Measurements from ENCODE around the gene RPA4.

DNA sequence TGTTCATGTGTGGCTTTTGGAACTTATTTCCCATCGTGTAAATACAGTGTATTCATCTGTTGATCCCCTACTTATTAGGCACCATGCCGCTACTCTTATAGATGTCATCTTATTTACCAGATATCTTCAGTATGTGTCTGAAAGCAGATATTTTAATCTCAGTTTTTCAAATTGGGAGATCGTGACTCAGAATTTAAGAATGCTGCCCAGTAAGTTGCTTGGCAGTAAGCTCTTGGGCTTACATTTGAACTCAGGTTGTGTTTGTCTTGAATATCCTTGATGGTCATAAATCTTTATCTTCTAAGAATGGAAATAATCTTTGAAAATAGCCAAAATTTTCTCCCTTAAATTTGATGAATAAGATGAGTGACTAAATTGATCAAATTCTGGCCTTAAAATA lies 45.9 kb upstream of the RPA4 start:
- TF ChIP-seq, protein P1, sequence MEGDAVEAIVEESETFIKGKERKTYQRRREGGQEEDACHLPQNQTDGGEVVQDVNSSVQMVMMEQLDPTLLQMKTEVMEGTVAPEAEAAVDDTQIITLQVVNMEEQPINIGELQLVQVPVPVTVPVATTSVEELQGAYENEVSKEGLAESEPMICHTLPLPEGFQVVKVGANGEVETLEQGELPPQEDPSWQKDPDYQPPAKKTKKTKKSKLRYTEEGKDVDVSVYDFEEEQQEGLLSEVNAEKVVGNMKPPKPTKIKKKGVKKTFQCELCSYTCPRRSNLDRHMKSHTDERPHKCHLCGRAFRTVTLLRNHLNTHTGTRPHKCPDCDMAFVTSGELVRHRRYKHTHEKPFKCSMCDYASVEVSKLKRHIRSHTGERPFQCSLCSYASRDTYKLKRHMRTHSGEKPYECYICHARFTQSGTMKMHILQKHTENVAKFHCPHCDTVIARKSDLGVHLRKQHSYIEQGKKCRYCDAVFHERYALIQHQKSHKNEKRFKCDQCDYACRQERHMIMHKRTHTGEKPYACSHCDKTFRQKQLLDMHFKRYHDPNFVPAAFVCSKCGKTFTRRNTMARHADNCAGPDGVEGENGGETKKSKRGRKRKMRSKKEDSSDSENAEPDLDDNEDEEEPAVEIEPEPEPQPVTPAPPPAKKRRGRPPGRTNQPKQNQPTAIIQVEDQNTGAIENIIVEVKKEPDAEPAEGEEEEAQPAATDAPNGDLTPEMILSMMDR (conservative IDR thresholded peaks at IDR 0.05; ENCODE audit: low read length): no peak
- no peak for TF ChIP-seq EZH2phosphoT487 (IDR thresholded peaks at IDR 0.05; ENCODE audit: borderline replicate concordance, low read depth, low read length)

Data from OCI-LY7 (cell line).